RWPE2 (cell line): ENCODE measurements around the gene TCF7.

Experiments
- ATAC-seq: fragments of 200-7000 bp; cut with Tn5 transposase; 3 replicates; pipeline ENCODE4 v1.9.1; 2021; ENCODE audit warnings: low read depth
- DNase-seq: peaks from one replicate; pipeline ENCODE4 v3.0.0-alpha.2; 2020; ENCODE audit warnings: low spot score
- H3K27ac ChIP-seq: fragments of 450-650 bp; 2 replicates; pipeline ENCODE4 v1.5.1; 2017; ENCODE audit warnings: mild to moderate bottlenecking; ENCODE audit not compliant: poor library complexity, severe bottlenecking
- H3K27me3 ChIP-seq: fragments of 250-450 bp; sonication (Bioruptor Pico); 2 replicates; pipeline ENCODE4 v1.5.1; 2021; ENCODE audit warnings: mild to moderate bottlenecking, moderate library complexity; ENCODE audit not compliant: insufficient read depth, poor library complexity, severe bottlenecking
- H3K36me3 ChIP-seq: fragments of 250-450 bp; sonication (Bioruptor Pico); 2 replicates; pipeline ENCODE4 v1.5.1; 2020; ENCODE audit warnings: low read depth, mild to moderate bottlenecking, moderate library complexity
- H3K4me1 ChIP-seq: fragments of 250-450 bp; sonication (Bioruptor Pico); 2 replicates; pipeline ENCODE4 v1.5.1; 2021; ENCODE audit warnings: mild to moderate bottlenecking, moderate library complexity; ENCODE audit not compliant: insufficient read depth, poor library complexity, severe bottlenecking
- H3K4me3 ChIP-seq: fragments of 250-450 bp; sonication (Bioruptor Pico); 2 replicates; pipeline ENCODE4 v1.5.1; 2021; ENCODE audit warnings: mild to moderate bottlenecking, moderate library complexity; ENCODE audit not compliant: severe bottlenecking
- H3K9me3 ChIP-seq: fragments of 250-450 bp; sonication (Bioruptor Pico); 2 replicates; pipeline ENCODE4 v1.5.1; 2021; ENCODE audit warnings: mild to moderate bottlenecking, moderate library complexity; ENCODE audit not compliant: severe bottlenecking
- TF ChIP-seq, protein P1 (sequence below): fragments of 450-650 bp; IDR thresholded peaks from one replicate; pipeline ENCODE4 v1.5.1; 2017; ENCODE audit warnings: mild to moderate bottlenecking, moderate library complexity; ENCODE audit not compliant: poor library complexity, severe bottlenecking

The TCF7 gene

GRCh38 chr5:134088994-134089560 lies 25.4 kb upstream of the TCF7 start:
- Histone ChIP-seq H3K4me1 (no peaks in the 10 kb centered on the region), H3K36me3 (no peaks in the 10 kb centered on the region), H3K27me3 (no peaks in the 10 kb centered on the region), H3K27ac (no peak overlapping the region), H3K9me3 (no peaks in the 10 kb centered on the region), H3K4me3 (no peak overlapping the region)
- ATAC-seq: no peak
- TF ChIP-seq, protein P1, sequence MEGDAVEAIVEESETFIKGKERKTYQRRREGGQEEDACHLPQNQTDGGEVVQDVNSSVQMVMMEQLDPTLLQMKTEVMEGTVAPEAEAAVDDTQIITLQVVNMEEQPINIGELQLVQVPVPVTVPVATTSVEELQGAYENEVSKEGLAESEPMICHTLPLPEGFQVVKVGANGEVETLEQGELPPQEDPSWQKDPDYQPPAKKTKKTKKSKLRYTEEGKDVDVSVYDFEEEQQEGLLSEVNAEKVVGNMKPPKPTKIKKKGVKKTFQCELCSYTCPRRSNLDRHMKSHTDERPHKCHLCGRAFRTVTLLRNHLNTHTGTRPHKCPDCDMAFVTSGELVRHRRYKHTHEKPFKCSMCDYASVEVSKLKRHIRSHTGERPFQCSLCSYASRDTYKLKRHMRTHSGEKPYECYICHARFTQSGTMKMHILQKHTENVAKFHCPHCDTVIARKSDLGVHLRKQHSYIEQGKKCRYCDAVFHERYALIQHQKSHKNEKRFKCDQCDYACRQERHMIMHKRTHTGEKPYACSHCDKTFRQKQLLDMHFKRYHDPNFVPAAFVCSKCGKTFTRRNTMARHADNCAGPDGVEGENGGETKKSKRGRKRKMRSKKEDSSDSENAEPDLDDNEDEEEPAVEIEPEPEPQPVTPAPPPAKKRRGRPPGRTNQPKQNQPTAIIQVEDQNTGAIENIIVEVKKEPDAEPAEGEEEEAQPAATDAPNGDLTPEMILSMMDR: no peak
- no peak for DNase-seq

DNA sequence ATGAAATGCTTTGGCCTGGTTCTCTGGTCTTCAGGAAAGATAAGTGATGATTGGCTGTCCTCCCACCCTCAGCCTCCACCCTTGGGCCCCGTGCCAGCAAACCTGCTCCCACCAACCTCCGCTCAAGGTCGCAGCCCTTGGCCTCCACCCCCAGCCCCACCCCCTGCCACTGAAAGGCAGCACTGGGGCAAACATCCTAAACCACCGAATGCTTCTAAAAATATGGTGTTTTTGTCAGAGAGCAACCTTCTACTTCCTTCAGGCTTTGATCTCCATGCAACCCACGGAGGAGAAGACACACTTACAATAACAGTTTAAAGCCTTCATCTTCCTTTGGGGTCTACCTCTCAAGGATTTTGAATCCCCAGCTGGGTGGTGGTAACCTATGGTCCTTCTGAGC lies 24.0 kb upstream of the TCF7 start:
- no peak for DNase-seq
- no peaks in the 10 kb centered on the region for H3K4me1 ChIP-seq
- no peaks in the 10 kb centered on the region for H3K36me3 ChIP-seq
- no peaks in the 10 kb centered on the region for H3K27me3 ChIP-seq
- TF ChIP-seq, protein P1: no peak
- H3K27ac ChIP-seq: no peak overlapping the region
- H3K9me3 ChIP-seq: no peaks in the 10 kb centered on the region
- no peak for ATAC-seq
- no peak overlapping the region for H3K4me3 ChIP-seq

DNA sequence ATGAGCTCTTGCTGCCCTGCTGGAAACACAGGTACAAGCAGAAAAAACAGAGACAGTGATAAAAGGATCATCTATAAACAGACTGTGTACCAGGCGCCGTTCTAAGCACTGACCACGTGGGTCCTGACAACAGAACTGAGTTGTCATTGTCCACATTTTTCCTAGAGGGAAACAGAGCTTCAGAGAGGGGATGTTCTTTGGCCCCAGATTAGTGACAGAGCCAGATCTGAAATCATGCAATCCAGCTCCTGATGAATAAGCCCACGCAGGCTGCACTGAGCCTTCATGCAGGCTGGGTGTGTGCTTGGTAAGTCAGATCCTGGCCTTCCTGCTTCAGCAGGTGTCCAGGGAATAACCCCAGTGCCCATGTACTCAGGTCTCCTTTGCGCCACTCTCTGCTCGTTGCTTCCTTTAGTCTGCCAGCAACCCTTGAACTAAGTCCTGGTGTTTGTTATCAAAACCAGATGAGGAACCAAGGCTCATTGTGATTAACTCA lies 22.8 kb upstream of the TCF7 start:
- no peak overlapping the region for H3K4me3 ChIP-seq
- H3K27ac ChIP-seq: no peak overlapping the region
- DNase-seq: no peak
- H3K36me3 ChIP-seq: no peaks in the 10 kb centered on the region
- H3K27me3 ChIP-seq: no peaks in the 10 kb centered on the region
- no peaks in the 10 kb centered on the region for H3K9me3 ChIP-seq
- no peak for ATAC-seq
- TF ChIP-seq, protein P1: no peak
- no peaks in the 10 kb centered on the region for H3K4me1 ChIP-seq

DNA sequence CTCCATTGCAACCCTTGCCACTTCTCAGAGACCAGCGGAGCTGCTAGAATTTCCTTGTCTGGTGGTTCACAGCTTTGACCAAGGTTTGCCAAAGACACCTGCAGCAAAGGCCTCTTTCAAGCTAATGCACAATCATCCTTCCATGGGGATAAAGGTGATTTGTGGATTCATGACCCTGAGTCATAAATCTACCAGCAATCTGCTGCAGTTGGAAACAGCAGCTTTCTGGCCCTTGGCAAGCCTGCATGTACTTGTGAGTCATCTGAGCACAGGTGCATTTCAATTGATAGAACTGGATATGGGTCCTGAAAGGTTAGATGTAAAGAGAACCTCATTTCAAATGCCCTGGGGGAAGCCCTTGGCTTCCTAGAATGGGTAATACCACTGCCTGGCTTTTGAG lies 21.6 kb upstream of the TCF7 start:
- TF ChIP-seq, protein P1: no peak
- DNase-seq (no peak), ATAC-seq (peak; percentile 86)
- Histone ChIP-seq H3K27me3 (no peaks in the 10 kb centered on the region), H3K4me3 (no peak overlapping the region), H3K27ac (no peak overlapping the region), H3K9me3 (no peaks in the 10 kb centered on the region), H3K36me3 (no peaks in the 10 kb centered on the region), H3K4me1 (no peaks in the 10 kb centered on the region)

DNA sequence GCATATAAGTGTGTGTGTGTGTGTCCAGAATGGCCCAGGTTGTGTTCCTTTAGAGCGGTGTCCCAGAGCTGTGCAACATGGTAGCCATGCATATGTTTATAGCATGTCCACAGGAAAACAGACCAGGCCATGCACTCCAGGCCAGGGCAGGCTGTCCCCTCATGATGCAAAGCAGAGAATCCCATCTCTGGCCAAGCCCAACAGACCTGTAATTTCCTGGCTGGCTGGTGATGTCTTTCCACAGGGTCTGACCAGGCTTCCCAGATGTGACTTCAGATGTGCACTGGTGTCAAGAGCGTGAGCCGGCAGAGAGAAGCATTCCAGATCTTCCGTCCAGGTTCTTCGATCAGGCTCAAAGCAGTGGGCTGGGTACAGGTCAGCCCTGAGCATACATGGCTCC lies 21.1 kb upstream of the TCF7 start:
- Histone ChIP-seq H3K4me3 (no peak overlapping the region), H3K9me3 (no peaks in the 10 kb centered on the region), H3K4me1 (no peaks in the 10 kb centered on the region), H3K36me3 (no peaks in the 10 kb centered on the region), H3K27ac (no peak overlapping the region), H3K27me3 (no peaks in the 10 kb centered on the region)
- TF ChIP-seq, protein P1: no peak
- ATAC-seq: no peak
- no peak for DNase-seq
